HG02981 (cell line): ENCODE measurements around the gene TRIM34.
"Not testable (repeated sequence)": the region's sequence is repeated elsewhere in the genome, so short reads cannot be mapped to it uniquely, and the experiment has no call there.

ENCODE experiments used
- ATAC-seq: cut with Tn5 transposase; IDR thresholded peaks from one replicate; pipeline ENCODE4 v1.9.1; 2021; ENCODE audit warnings: mild to moderate bottlenecking, moderate library complexity; ENCODE audit not compliant: unreplicated experiment

Gene TRIM34

DNA sequence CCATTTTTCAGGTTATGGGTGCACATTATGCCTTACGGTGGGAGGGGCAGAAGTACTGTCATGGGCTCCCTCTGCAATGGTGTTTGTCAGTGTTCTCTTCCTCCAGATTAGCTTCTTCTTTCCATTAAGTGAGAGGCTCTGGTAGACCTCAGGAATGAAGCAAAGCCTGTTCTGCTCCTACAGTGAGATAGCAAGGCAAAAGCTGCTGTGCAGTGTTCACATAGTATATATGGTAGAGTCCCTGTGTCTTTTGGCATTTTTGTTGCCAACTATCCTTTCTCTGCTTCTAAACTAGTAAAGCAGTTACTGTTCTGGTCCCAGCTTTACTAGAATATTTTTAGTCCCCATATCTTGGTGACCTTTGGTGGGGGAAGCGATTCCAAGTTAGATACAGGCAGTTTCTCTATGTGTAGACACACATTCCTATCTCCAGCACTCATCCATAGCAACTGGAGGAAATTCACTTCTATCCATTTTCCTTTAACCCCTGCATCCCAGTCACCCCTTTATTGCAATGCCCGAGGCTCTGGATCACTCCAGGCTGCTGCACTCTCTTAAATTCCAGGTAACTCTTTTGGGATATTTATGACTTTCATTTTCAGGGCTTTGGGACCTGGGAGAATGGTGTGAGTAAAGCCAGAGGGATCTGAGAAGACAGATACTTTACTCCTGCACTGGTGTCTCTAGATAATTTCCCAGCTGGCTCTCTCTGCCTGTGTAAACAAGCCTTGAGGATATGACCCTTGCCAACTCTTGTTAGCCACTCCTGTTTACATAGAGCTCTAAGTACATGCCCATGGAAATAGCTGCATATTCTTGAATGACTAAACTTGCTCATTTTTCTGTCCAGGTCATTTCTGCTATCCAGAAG is 3.9 kb upstream of the TRIM34 start:
- ATAC-seq: no peak

- no peak for ATAC-seq
Observed at GRCh38 chr11:5621580-5621979, 3.2 kb upstream of the TRIM34 start.

- no peak for ATAC-seq
Observed at GRCh38 chr11:5622802-5623201, 2.0 kb upstream of the TRIM34 start.

DNA sequence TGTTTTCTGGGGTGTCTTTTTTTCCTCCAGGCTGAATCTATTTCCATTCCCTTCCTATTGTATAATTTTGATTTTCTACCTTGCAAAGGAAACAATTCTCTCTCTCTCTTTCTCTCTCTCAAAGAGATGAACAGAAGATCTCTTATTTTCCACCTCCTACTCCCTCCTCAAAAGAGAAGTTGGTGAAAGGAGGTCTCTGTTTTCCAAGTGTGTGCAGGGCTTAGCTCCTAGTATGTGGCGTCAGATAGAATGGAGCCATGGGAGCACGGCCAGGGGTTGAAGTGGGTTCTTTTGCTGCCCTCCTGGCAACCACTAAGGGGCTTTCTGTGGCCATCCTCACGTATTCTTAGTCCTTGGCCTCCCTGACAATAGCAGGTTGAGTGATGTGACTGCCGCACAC is 480 bp downstream of the TRIM34 start:
- ATAC-seq: no peak

DNA sequence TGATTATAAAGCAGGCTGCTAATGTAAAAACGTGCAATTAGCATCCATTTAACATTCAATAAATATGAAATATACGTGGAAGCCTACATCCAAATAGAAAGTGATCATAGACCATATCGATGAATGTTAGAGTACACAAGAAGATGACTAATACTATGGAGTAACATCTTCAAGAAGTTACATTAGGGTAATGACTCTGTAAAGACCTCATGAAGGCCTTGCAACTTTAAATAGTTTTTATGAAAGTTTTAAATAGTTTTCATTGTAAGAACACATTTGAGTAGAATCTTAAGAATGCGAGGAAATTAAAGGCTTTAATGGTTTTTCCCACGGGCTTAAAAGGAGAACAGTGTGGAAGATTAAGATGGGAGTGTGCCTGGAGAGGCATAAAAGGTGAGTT is 1.4 kb downstream of the TRIM34 start:
- no peak for ATAC-seq

DNA sequence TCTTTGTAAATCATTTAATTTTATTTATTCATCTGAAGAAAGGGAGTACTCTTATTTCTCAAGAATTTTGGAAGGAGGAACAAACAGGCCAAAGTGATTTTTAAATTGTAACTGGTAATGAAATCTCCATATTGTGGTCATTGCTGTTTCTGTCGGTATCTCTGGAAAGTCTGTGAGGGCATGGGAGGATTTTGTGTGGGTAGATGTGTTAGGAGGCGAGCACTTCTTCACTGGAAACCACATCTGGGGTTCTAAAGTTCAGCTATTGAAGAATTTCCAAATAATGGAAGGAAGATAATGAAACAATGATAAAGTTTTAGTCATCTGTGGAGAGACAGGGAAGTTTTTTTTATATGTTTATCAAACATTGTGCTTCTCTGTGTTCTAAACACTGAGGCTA is 6.6 kb downstream of the TRIM34 start:
- peak; percentile 11 for ATAC-seq

- ATAC-seq: peak; percentile 94
Observed at GRCh38 chr11:5631969-5632635, 7.3 kb downstream of the TRIM34 start.

DNA sequence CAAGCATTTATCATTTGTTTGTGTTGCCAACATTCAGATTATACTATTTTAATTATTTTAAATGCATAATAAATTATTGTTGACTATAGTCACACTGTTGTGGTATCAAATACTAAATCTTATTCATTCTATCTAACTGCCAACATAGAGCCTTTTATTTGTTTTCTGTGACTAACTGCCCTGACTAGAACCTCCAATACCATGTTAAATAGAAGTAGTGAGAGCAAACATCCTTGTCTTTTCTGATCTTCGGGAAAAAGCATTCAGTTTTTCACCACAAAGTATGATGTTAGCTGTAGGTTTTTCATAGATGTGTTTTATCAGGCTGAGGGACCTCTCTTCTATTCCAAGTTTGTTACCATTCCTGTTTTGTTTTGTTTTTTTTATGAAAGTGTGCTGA is 15.2 kb downstream of the TRIM34 start:
- no peak for ATAC-seq

GRCh38 chr11:5643585-5643984 is 18.8 kb downstream of the TRIM34 start:
- no peak for ATAC-seq

GRCh38 chr11:5646139-5646538 is 21.3 kb downstream of the TRIM34 start:
- ATAC-seq: no peak

DNA sequence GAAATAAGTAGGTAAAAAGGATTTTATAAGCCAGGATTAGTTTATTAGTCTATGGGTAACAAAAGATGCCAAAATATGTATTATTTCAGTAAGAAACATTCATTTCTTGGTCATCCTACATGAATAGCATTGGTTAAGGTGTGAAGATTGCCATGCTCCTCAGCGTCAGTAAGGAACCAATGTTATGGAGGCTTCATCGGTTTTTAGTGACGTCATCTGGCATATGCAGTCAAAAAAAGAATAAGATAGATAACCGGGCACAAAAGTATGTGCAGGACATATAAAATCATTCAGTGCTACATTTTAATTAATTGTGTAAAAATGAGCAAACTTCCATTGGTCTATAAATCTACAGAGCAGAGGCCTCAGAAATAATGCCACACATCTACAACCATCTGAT is 30.7 kb downstream of the TRIM34 start:
- no peak for ATAC-seq

DNA sequence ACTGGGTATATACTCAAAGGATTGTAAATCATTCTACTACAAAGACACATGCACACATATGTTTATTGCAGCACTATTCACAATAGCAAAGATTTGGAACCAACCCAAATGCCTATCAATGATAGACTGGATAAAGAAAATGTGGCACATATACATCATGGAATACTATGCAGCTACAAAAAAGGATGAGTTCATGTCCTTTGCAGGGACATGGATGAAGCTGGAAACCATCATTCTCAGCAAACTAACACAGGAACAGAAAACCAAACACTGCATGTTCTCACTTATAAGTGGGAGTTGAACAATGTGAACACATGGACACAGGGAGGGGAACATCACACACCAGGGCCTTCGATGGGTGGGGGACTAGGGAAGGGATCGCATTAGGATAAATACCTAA is 32.2 kb downstream of the TRIM34 start:
- ATAC-seq: not testable (repeated sequence)

DNA sequence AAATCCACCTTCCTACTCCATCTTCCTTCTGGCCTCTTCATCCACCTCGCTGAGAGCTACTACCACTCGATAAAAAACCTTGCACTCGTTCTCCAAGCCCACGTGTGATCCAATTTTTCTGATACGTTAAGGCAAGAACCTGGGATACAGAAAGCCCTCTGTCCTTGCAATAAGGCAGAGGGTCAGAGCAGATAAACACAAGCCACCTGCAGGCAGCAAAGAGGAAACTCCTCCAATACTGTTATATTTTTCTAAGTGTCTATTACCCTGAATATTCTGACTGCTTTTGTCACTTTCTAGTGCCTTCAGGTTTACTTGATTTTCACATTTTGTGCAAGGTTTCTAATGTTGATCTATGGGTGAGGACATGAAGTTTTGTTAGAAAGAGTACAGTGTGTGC is 33.5 kb downstream of the TRIM34 start:
- ATAC-seq: no peak

DNA sequence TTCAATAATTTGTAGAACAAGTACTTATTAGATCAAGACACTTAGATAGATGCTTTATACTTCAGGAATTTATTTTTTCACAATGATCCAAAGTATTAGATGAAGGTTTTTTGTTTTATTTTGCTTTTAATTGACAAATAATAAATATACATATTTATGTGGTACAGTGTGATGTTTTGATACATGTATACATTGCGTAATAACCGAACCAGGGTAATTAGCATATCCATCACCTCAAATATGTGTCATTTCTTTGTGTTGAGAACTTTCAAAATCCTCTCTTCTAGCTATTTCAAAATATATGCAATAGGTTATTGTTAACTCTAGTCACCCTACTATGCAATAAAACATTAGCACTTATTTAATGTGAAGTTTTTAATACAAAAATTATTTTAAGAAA is 38.7 kb downstream of the TRIM34 start:
- ATAC-seq: no peak

DNA sequence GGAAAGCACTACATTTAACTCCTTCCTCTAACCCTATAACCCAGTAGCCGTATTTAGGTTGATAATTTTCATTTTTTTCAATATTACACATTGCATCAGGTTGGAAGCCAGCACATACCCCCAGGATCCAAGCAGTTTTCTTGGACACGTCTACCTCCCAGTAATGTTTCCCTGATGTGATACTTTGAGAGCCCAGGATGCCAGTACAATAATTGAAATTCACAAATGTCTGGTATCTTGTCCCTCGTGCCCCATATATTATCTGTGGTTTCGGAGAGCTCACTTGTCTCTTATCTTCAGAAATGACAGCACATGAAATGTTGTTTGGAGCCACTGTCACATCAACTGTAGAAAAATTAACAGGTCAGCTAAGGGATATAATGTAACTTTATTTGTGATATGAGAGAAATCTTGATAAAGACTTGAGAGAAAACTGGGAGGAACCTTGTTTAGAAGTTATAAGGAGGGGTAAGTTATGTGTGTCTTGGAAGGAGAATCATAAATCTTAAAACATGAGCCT is 40.3 kb downstream of the TRIM34 start:
- no peak for ATAC-seq

DNA sequence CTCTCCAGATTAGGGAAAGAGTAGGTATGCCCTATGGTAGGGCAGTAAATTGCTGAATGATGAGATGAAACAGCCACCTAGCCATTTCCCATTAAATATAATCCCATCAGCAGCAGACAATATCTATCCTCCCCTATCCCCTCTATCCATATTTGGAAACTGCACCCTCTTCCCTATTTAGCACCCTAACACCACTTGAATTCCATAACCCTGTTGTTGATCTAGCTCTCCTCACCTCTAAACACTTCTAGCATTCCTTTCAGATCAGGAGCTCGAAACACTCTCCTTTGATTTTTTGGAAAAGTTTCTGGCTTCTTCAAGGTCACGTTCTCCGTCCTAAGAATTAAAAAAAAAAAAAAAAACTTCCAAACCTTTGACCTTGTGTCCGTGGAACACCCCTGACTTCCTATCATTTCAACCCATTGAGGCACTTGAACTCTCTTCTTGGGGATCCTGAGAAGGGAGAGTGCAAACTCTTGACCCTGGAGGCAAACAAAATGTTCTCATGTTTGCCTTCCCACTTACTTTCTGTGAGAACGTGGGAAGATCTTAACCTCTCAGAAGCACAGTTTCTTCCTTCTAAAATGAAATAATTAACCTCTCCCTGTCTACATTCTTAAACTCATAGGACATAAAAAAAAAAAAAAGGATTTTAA is 41.1 kb downstream of the TRIM34 start:
- ATAC-seq: no peak

GRCh38 chr11:5666402-5666793 is 41.6 kb downstream of the TRIM34 start:
- ATAC-seq: no peak

- ATAC-seq: no peak
Observed at GRCh38 chr11:5671831-5672230, 47.0 kb downstream of the TRIM34 start.

- no peak for ATAC-seq
Observed at GRCh38 chr11:5674391-5674790, 49.6 kb downstream of the TRIM34 start.

DNA sequence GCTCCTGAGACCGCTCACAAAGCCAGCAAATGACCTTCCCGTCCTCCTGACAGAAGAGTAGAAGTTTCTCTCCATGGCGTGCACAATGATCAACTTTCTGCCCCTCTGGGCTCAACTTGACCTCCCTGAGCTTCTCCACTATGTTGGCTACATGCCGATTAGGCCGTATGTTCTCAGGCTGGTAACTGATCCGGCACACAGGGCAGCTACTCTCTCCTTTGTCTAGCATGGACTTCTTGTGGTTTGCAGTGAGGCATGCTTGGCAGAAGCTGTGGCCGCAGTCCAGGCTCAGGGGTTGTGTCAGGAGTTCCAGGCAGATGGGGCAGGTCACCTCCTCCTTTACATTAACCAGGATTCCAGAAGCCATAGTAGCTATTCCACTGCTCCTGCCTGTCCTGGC is 55.0 kb downstream of the TRIM34 start:
- ATAC-seq: no peak

- ATAC-seq: not testable (repeated sequence)
Observed at GRCh38 chr11:5682890-5683441, 58.2 kb downstream of the TRIM34 start.
